ENCODE results near the gene GRIA3. TPM values are rescaled to one million over a fixed set of nuclear protein-coding genes. Genes with fewer than 3 reads are reported as not detected.
"Not testable (repeated sequence)": the region's sequence is repeated elsewhere in the genome, so short reads cannot be mapped to it uniquely, and the experiment has no call there.

Gene GRIA3
- total RNA-seq, 1 donor from 2014 or later, result 18.6 TPM

- FAIRE-seq (no peak), DNase-seq (ENCODE audit: low read depth) (peak; percentile 62)
- Mint-ChIP-seq H3K36me3 (ENCODE audit: low read depth, unreplicated experiment) (no peaks in the 10 kb centered on the region), H3K4me3 (ENCODE audit: unreplicated experiment) (no peak overlapping the region), H3K9me3 (ENCODE audit: unreplicated experiment) (no peaks in the 10 kb centered on the region), H3K4me1 (ENCODE audit: low read depth, unreplicated experiment) (no peaks in the 10 kb centered on the region), H3K27ac (ENCODE audit: unreplicated experiment) (no peak overlapping the region), H3K27me3 (ENCODE audit: low read depth, unreplicated experiment) (no peaks in the 10 kb centered on the region)
- no peaks in the 10 kb centered on the region for H3K36me3 ChIP-seq (ENCODE audit: insufficient read depth, low read length)
- no peaks in the 10 kb centered on the region for H3K79me2 ChIP-seq (ENCODE audit: insufficient read depth, low read length)
- no peak overlapping the region for H3K4me2 ChIP-seq (ENCODE audit: low read length)
- no peaks in the 10 kb centered on the region for H3K27me3 ChIP-seq (ENCODE audit: insufficient read depth, low read length)
- H3K9me3 ChIP-seq (ENCODE audit: insufficient read depth, low read depth, low read length), result no peaks in the 10 kb centered on the region
- H3K27ac ChIP-seq (ENCODE audit: low read depth, low read length), result no peak overlapping the region
- no peaks in the 10 kb centered on the region for H3K4me1 ChIP-seq (ENCODE audit: insufficient read depth, low read length)
- H3K4me3 ChIP-seq (ENCODE audit: insufficient read depth, low read depth, low read length), result no peak overlapping the region
- no peak overlapping the region for H3K9ac ChIP-seq (ENCODE audit: low read length)
- H4K20me1 ChIP-seq (ENCODE audit: insufficient read depth, low read length), result no peaks in the 10 kb centered on the region
- TF ChIP-seq EZH2 (IDR thresholded peaks at IDR 0.05; ENCODE audit: insufficient read depth, low read length) (no peak), CTCF (IDR thresholded peaks at IDR 0.05; ENCODE audit: insufficient read depth, low read depth, low read length) (no peak)
- H2AFZ ChIP-seq (ENCODE audit: low read depth, low read length), result no peak overlapping the region
Measured at GRCh38 chrX:123525123-123525725, 341.1 kb downstream of the GRIA3 start.

GRCh38 chrX:123530726-123531125, 346.6 kb downstream of the GRIA3 start:
- H3K4me3 Mint-ChIP-seq (ENCODE audit: unreplicated experiment); H2AFZ ChIP-seq (ENCODE audit: low read depth, low read length); DNase-seq (ENCODE audit: low read depth); H3K27ac ChIP-seq (ENCODE audit: low read depth, low read length); H3K27ac Mint-ChIP-seq (ENCODE audit: unreplicated experiment); H3K79me2 ChIP-seq (ENCODE audit: insufficient read depth, low read length); FAIRE-seq; H4K20me1 ChIP-seq (ENCODE audit: insufficient read depth, low read length); H3K36me3 Mint-ChIP-seq (ENCODE audit: low read depth, unreplicated experiment); H3K36me3 ChIP-seq (ENCODE audit: insufficient read depth, low read length); H3K4me2 ChIP-seq (ENCODE audit: low read length); H3K27me3 ChIP-seq (ENCODE audit: insufficient read depth, low read length); H3K4me1 Mint-ChIP-seq (ENCODE audit: low read depth, unreplicated experiment); H3K9ac ChIP-seq (ENCODE audit: low read length); H3K4me3 ChIP-seq (ENCODE audit: insufficient read depth, low read depth, low read length); H3K9me3 Mint-ChIP-seq (ENCODE audit: unreplicated experiment); H3K27me3 Mint-ChIP-seq (ENCODE audit: low read depth, unreplicated experiment); H3K9me3 ChIP-seq (ENCODE audit: insufficient read depth, low read depth, low read length); H3K4me1 ChIP-seq (ENCODE audit: insufficient read depth, low read length): not testable (repeated sequence)
